ENCODE results near the gene STON2.
A peak's percentile ranks its signal among the peaks of the same experiment; 100 is the strongest.
"Not testable (repeated sequence)": the region's sequence is repeated elsewhere in the genome, so short reads cannot be mapped to it uniquely, and the experiment has no call there.

The STON2 gene

GRCh38 chr14:81269100-81269978, 130.8 kb downstream of the STON2 start:
- DNase-seq (ENCODE audit: low read depth in 2 of 2): peak in 1 of 2 donors; percentile 2

DNA sequence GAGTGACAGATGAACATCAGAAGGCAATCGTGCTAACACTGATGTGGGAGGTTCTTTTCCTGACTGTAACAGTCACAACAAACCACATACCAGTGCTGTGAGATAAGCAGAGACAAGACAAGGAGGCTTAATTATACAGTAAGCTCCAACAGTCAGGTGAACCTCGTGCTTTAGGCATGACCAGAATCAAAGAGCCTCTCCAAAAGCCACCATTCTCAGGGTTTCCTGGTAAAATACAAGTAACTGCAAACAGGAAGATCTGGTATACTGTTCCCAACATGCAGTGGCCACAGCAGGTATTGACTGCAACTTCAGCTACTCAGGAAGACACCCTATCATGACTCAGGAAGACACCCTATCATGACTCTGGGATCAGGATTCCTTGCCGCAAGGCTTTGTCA, 132.1 kb downstream of the STON2 start:
- no peak for DNase-seq (ENCODE audit: low read depth in 2 of 2)

- no peak for DNase-seq (ENCODE audit: low read depth in 2 of 2)
Measured at GRCh38 chr14:81265636-81266169, 134.4 kb downstream of the STON2 start.

GRCh38 chr14:81264671-81265070, 135.5 kb downstream of the STON2 start:
- DNase-seq (ENCODE audit: low read depth in 2 of 2): no peak

GRCh38 chr14:81263777-81264410, 136.2 kb downstream of the STON2 start:
- DNase-seq (ENCODE audit: low read depth in 2 of 2): no peak

- no peak for DNase-seq (ENCODE audit: low read depth in 2 of 2)
Measured at GRCh38 chr14:81261176-81261575, 138.9 kb downstream of the STON2 start.

DNA sequence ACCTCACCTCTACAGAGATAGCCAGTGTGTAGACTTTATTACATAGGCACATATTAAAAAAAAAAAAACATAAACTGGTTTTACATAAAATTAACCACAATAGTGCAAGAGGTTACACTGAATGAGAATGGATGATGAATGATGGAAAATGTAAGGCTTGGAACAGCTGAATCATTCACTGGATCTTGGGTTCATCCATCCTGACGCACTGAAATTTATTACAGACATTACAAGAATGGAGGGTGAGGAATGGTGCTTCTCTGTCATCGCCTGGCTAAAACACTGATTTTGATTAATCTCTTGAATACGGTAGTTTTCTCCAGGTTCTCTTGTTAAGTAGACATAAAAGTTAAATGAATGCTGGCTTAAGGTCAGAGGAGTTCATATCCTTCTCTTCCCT, 139.4 kb downstream of the STON2 start:
- no peak for DNase-seq (ENCODE audit: low read depth in 2 of 2)

DNA sequence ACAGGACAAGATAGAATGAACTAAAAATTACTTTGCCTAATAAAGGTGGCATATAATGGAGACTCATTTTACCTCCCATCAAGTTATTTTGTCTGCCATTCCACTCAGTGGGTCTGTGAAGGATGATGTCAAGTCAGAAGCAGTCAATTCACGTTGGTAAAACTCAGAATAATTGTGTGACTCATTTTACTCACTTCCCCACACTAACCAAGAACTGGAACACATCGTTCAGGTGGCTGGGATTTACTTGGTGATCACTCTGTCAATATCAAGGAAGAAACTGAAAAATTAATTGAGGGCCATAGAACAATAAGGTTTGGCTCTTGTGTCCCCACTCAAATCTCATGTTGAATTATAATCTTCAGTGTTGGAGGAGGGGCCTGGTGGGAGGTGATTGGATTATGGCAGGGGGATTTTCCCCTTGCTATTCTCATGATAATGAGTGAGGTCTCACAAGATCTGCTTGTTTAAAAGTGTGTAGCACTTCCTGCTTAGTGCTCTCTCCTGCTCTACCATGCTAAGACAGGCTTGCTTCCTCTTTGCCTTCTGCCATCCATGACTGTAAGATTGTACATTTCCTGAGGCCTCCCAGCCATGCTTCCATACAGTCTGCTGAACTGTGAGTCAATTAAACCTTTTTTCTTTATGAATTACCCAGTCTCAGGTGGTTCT, 143.7 kb downstream of the STON2 start:
- no peak for DNase-seq (ENCODE audit: low read depth in 2 of 2)

- DNase-seq (ENCODE audit: low read depth in 2 of 2): no peak
Measured at GRCh38 chr14:81252278-81252677, 147.8 kb downstream of the STON2 start.

DNA sequence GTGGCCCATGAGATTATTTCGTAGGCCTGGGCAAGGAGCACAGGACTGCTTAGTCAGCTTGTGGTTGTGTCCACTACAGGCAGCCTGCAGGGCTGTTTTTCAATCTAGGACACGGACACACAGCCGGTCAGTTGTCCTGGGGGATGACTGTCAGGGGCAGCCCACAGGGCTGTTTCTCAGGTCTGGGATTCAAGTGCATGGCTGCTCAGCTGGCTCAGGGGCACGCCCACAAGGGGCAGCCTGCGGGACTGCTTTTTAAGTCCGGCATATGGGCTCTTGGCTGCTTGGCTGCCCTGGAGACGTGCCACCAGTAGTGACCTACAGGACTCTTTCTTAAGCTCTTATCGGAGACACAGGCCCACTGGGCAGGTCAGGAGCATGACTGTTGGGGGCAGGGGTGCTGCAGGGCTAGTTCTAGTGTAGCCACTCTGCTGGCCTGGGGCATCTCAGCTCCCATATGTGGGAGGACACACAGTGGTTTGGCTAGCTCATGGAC, 152.8 kb downstream of the STON2 start:
- DNase-seq (ENCODE audit: low read depth in 2 of 2): no peak

DNA sequence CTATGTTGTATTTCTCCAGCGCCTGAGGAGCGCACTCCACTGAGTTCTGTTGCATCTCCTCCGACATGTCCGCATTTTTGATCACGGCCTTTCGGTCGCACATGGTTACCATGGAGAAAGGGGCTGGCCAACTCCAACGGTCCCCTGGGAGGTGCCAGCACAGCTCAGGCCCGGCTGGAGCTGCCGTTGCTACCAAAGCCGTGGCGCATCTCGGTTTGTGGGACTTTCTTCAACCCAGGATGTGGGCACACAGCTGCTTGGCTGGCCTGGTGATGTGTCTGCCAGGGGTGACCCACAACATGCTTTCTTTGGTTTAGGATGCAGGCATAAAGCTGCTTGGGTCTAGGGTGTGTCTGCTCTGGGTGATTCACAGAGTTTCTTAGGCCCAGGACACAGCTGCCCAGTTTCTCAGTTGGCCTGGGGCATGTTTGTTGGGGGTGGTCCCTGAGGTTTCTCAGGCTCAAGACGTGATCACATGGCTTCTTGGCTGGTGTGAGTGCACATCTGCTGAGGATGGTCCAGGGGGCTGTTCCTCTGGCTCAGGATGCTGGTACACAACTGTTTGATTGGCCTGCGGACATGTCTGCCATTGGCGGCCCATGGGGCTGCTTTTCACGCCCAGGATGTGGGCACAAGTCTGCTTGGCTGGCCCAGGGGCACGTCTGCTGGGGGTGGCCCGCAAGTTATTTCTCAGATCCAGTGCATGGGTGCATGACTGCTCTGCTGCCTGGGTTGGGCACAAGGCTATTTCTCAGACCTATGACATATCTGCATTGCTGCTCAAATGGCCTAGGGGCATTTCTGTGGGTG, 153.5 kb downstream of the STON2 start:
- DNase-seq (ENCODE audit: low read depth in 2 of 2): no peak

GRCh38 chr14:81245771-81246170, 154.4 kb downstream of the STON2 start:
- no peak for DNase-seq (ENCODE audit: low read depth in 2 of 2)

DNA sequence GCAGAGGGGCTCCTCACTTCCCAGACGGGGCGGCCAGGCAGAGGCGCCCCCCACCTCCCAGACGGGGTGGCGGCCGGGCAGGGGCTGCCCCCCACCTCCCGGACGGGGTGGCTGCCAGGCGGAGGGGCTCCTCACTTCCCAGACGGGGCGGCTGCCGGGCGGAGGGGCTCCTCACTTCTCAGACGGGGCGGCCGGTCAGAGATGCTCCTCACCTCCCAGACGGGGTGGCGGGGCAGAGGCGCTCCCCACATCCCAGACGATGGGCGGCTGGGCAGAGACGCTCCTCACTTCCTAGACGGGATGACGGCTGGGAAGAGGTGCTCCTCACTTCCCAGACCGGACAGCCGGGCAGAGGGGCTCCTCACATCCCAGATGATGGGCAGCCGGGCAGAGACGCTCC, 155.7 kb downstream of the STON2 start:
- not testable (repeated sequence) for DNase-seq (ENCODE audit: low read depth in 2 of 2)

DNA sequence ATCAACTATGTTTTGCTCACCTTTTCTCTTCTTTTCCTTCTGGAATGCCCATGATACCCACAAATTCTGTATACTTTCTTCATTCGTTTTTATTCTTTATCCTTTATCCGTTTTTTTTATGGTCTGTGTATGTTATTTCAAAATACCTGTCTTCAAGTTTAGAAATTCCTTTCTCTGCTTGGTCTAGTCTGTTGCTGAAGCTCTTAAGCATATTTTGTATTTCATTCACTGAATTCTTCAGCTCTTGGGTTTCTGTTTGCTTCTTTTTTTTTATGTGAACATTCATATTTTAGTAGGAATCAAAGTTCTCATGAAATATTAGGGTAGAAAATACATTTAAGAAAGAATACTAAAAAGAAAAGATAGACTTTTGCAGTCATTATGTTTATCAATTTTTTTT, 156.6 kb downstream of the STON2 start:
- no peak for DNase-seq (ENCODE audit: low read depth in 2 of 2)

- DNase-seq (ENCODE audit: low read depth in 2 of 2): not testable (repeated sequence)
Measured at GRCh38 chr14:81236849-81237248, 163.3 kb downstream of the STON2 start.

- no peak for DNase-seq (ENCODE audit: low read depth in 2 of 2)
Measured at GRCh38 chr14:81236138-81236537, 164.0 kb downstream of the STON2 start.

GRCh38 chr14:81235096-81235495, 165.0 kb downstream of the STON2 start:
- DNase-seq (ENCODE audit: low read depth in 2 of 2): no peak

GRCh38 chr14:81234278-81234677, 165.8 kb downstream of the STON2 start:
- DNase-seq (ENCODE audit: low read depth in 2 of 2): no peak

- DNase-seq (ENCODE audit: low read depth in 2 of 2): no peak
Measured at GRCh38 chr14:81233615-81234014, 166.5 kb downstream of the STON2 start.

GRCh38 chr14:81231540-81231939, 168.6 kb downstream of the STON2 start:
- no peak for DNase-seq (ENCODE audit: low read depth in 2 of 2)

DNA sequence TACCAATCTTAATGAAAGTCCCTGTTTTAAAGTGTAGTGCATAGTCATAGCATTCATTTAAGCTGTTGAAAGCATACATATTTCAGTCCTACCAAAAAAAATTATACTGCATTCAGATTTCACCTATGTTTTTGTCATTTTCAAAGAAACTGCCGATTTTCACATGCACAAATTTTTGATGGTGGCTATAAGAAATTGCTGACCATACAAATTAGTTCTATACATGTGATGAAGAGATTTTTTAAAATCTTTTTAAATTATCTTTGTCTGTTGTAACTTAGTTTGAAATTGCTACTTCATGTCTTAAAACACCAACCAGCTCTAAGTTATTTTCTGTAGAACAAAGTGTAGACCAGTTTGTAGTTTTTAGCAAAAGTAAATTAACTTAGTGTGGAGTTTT, 175.9 kb downstream of the STON2 start:
- no peak for DNase-seq (ENCODE audit: low read depth in 2 of 2)
